Measurements from ENCODE around the gene FNIP2.
"Not testable (repeated sequence)": the region's sequence is repeated elsewhere in the genome, so short reads cannot be mapped to it uniquely, and the experiment has no call there.

DNA sequence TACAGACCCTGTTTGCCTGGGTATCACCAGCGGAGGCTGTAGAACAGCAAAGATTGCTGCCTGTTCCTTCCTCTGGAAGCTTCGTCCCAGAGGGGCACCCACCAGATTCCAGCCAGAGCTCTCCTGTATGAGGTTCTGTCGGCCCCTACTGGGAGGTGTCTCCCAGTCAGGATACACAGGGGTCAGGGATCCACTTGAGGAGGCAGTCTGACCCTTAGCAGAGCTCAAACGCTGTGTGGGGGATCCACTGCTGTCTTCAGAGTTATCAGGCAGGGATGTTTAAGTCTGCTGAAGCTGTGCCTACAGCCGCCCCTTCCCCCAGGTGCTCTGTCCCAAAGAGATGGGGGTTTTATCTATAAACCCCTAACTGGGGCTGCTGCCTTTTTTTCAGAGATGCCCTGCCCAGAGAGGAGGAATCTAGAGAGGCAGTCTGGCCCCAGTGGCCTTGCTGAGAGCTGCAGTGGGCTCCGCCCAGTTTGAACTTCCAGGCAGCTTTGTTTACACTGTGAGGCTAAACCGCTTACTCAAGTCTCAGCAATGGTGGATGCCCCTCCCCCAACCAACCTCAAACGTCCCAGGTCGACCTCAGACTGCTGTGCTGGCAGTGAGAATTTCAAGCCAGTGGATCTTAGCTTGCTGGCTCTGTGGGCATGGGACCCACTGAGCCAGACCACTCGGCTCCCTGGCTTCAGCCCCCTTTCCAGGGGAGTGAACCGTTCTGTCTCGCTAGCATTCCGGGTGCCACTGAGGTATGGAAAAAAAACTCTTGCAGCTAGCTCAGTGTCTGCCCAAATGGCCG is 133.7 kb downstream of the FNIP2 start:
- TF ChIP-seq POLR2AphosphoS5 (IDR thresholded peaks at IDR 0.05), result not testable (repeated sequence)
- TF ChIP-seq, protein P1, sequence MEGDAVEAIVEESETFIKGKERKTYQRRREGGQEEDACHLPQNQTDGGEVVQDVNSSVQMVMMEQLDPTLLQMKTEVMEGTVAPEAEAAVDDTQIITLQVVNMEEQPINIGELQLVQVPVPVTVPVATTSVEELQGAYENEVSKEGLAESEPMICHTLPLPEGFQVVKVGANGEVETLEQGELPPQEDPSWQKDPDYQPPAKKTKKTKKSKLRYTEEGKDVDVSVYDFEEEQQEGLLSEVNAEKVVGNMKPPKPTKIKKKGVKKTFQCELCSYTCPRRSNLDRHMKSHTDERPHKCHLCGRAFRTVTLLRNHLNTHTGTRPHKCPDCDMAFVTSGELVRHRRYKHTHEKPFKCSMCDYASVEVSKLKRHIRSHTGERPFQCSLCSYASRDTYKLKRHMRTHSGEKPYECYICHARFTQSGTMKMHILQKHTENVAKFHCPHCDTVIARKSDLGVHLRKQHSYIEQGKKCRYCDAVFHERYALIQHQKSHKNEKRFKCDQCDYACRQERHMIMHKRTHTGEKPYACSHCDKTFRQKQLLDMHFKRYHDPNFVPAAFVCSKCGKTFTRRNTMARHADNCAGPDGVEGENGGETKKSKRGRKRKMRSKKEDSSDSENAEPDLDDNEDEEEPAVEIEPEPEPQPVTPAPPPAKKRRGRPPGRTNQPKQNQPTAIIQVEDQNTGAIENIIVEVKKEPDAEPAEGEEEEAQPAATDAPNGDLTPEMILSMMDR (IDR thresholded peaks at IDR 0.05), result not testable (repeated sequence)
